ENCODE data around the gene PDE6C.
"Not testable (repeated sequence)": the region's sequence is repeated elsewhere in the genome, so short reads cannot be mapped to it uniquely, and the experiment has no call there.

GRCh38 chr10:93696582-93696981, 84.2 kb downstream of the PDE6C start:
- TF ChIP-seq CTCF, POLR2A (IDR thresholded peaks at IDR 0.05): not testable (repeated sequence)

Data from adrenal gland (tissue), 5 donors.